HG03039 (cell line): ENCODE results near the gene ERRFI1.
"Not testable (repeated sequence)": the region's sequence is repeated elsewhere in the genome, so short reads cannot be mapped to it uniquely, and the experiment has no call there.

ENCODE experiments used
- ATAC-seq: cut with Tn5 transposase; IDR thresholded peaks from one replicate; pipeline ENCODE4 v1.9.1; 2021; ENCODE audit warnings: mild to moderate bottlenecking, moderate library complexity; ENCODE audit not compliant: unreplicated experiment

The ERRFI1 gene

GRCh38 chr1:7975212-7975865 lies 50.8 kb downstream of the ERRFI1 start:
- no peak for ATAC-seq

- no peak for ATAC-seq
These were observed 53.0 kb downstream of the ERRFI1 start for GRCh38 chr1:7973086-7973485.

GRCh38 chr1:7972285-7972684 lies 53.8 kb downstream of the ERRFI1 start:
- ATAC-seq: no peak

GRCh38 chr1:7971024-7971423 lies 55.1 kb downstream of the ERRFI1 start:
- no peak for ATAC-seq

GRCh38 chr1:7970246-7970645 lies 55.9 kb downstream of the ERRFI1 start:
- ATAC-seq: no peak

GRCh38 chr1:7967651-7968050 lies 58.5 kb downstream of the ERRFI1 start:
- no peak for ATAC-seq

GRCh38 chr1:7967196-7967595 lies 58.9 kb downstream of the ERRFI1 start:
- ATAC-seq: no peak

- ATAC-seq: no peak
These were observed 61.6 kb downstream of the ERRFI1 start for GRCh38 chr1:7964476-7964875.

- ATAC-seq: not testable (repeated sequence)
These were observed 62.3 kb downstream of the ERRFI1 start for GRCh38 chr1:7963841-7964240.

GRCh38 chr1:7963378-7963730 lies 62.8 kb downstream of the ERRFI1 start:
- not testable (repeated sequence) for ATAC-seq

- no peak for ATAC-seq
These were observed 63.3 kb downstream of the ERRFI1 start for GRCh38 chr1:7962636-7963377.

GRCh38 chr1:7962014-7962335 lies 64.1 kb downstream of the ERRFI1 start:
- ATAC-seq: no peak
